K562 (cell line): ENCODE results near the gene PRDM8. TPM values are rescaled to one million over a fixed set of nuclear protein-coding genes. Genes with fewer than 3 reads are reported as not detected.

ENCODE experiments used
- polyA plus RNA-seq, 8 experiments: library from polyadenylated mRNA; depleted of rRNA in 4 of 8; stranded (reverse) in 5 of 8; unstranded in 3 of 8; fragments of >200 nt; fragmentation: Nextera tagmentation in 2 of 8; fragmentation: Illumina TruSeq in 1 of 8; extraction: Ambion mirVana in 2 of 8; extraction: Trizol in 1 of 8; gene quantifications; 2 replicates each; pipeline versions ENCODE4 v1.2.1 to v1.2.3, GENCODE V29; 2011 to 2014; ENCODE audit warnings: inconsistent platforms in 1 of 8, missing spikeins in 1 of 8
- total RNA-seq, 7 experiments: library from RNA; depleted of rRNA in 6 of 7; stranded (reverse); fragments of >200 nt in 6 of 7; fragmentation: Illumina TruSeq in 2 of 7; extraction: Trizol in 2 of 7; gene quantifications; 2 replicates each; pipeline versions ENCODE4 v1.2.1 to v1.2.3, GENCODE V29; 2011 to 2021; ENCODE audit warnings: low replicate concordance in 1 of 7

PRDM8 gene
- total and polyA plus RNA-seq, 9 of the 15 experiments (the other 6 are each of a cell fraction or from before 2014, with no cell fraction given) = 0.40 TPM; not detected in 8

Other genes starting within 250 kb of the PRDM8 start
- 39.1 and 50.5 TPM in 2 replicates for gene ANTXR2, start 124.3 kb upstream of the PRDM8 start, total RNA-seq (2014; rRNA removed)
- gene ANTXR2, start 124.3 kb upstream of the PRDM8 start, total RNA-seq (2014; rRNA removed; fragmentation: Illumina TruSeq; extraction: Trizol) = 75.4 and 103 TPM in 2 replicates
- gene ANTXR2, start 124.3 kb upstream of the PRDM8 start, total RNA-seq (2015; rRNA removed; fragmentation: Illumina TruSeq; extraction: Trizol) = 60.3 and 61.8 TPM in 2 replicates
- 68.1 and 83.8 TPM in 2 replicates for gene ANTXR2, start 124.3 kb upstream of the PRDM8 start, total RNA-seq (2021)
- gene ANTXR2, start 124.3 kb upstream of the PRDM8 start, polyA plus RNA-seq (2011; rRNA removed) = 51.7 and 79.1 TPM in 2 replicates
- gene ANTXR2, start 124.3 kb upstream of the PRDM8 start, polyA plus RNA-seq (2014; fragmentation: Illumina TruSeq; extraction: Trizol) = 62.5 and 71.0 TPM in 2 replicates
- 10 to 100 TPM; 10.1 to 26.6 TPM for gene ANTXR2, start 124.3 kb upstream of the PRDM8 start, polyA plus RNA-seq (2014; fragmentation: Nextera tagmentation; extraction: Ambion mirVana)
- 34.8 and 37.4 TPM in 2 replicates for gene ANTXR2, start 124.3 kb upstream of the PRDM8 start, polyA plus RNA-seq (2014; rRNA removed)
- gene FGF5, start 69.2 kb downstream of the PRDM8 start, total RNA-seq (2014; rRNA removed) = 0.37 and 0.41 TPM in 2 replicates
- 1.1 and 1.4 TPM in 2 replicates for gene FGF5, start 69.2 kb downstream of the PRDM8 start, total RNA-seq (2014; rRNA removed; fragmentation: Illumina TruSeq; extraction: Trizol)
- 0.68 and 0.76 TPM in 2 replicates for gene FGF5, start 69.2 kb downstream of the PRDM8 start, total RNA-seq (2015; rRNA removed; fragmentation: Illumina TruSeq; extraction: Trizol)
- gene FGF5, start 69.2 kb downstream of the PRDM8 start, total RNA-seq (2021) = 2.0 and 2.7 TPM in 2 replicates
- gene FGF5, start 69.2 kb downstream of the PRDM8 start, polyA plus RNA-seq (2011; rRNA removed) = 2.2 and 2.7 TPM in 2 replicates
- gene FGF5, start 69.2 kb downstream of the PRDM8 start, polyA plus RNA-seq (2014; fragmentation: Illumina TruSeq; extraction: Trizol) = 1.4 TPM in 2 replicates
- gene FGF5, start 69.2 kb downstream of the PRDM8 start, polyA plus RNA-seq (2014; fragmentation: Nextera tagmentation; extraction: Ambion mirVana) = under 1 TPM; 0.38 to 0.61 TPM
- gene FGF5, start 69.2 kb downstream of the PRDM8 start, polyA plus RNA-seq (2014; rRNA removed) = 1.1 and 1.2 TPM in 2 replicates
- 0.82 and 3.0 TPM in 2 replicates for gene CFAP299, start 138.2 kb downstream of the PRDM8 start, total RNA-seq (2014; rRNA removed)
- gene CFAP299, start 138.2 kb downstream of the PRDM8 start, total RNA-seq (2014; rRNA removed; fragmentation: Illumina TruSeq; extraction: Trizol) = 0.61 and 0.62 TPM in 2 replicates
- 0.87 and 1.0 TPM in 2 replicates for gene CFAP299, start 138.2 kb downstream of the PRDM8 start, total RNA-seq (2015; rRNA removed; fragmentation: Illumina TruSeq; extraction: Trizol)
- gene CFAP299, start 138.2 kb downstream of the PRDM8 start, total RNA-seq (2021) = 0.09 and 0.67 TPM in 2 replicates
- gene CFAP299, start 138.2 kb downstream of the PRDM8 start, polyA plus RNA-seq (2011; rRNA removed) = 0.39 and 0.81 TPM in 2 replicates
- gene CFAP299, start 138.2 kb downstream of the PRDM8 start, polyA plus RNA-seq (2014; fragmentation: Illumina TruSeq; extraction: Trizol) = 0.29 and 0.76 TPM in 2 replicates
- gene CFAP299, start 138.2 kb downstream of the PRDM8 start, polyA plus RNA-seq (2014; fragmentation: Nextera tagmentation; extraction: Ambion mirVana) = under 1 TPM; 0.69 to 0.78 TPM
- gene CFAP299, start 138.2 kb downstream of the PRDM8 start, polyA plus RNA-seq (2014; rRNA removed) = 0.33 TPM in 1 of 2 replicates, not detected in the other